H1 (cell line): ENCODE results near the gene DOCK11. TPM values are rescaled to one million over a fixed set of nuclear protein-coding genes. Genes with fewer than 3 reads are reported as not detected.
A peak's percentile ranks its signal among the peaks of the same experiment; 100 is the strongest.

Source experiments
- CTCF ChIA-PET: fragments of 300-600 bp; sonication (Branson Sonifier 250); formaldehyde crosslinking; loops from one replicate; lab custom pipeline; 2021; ENCODE audit not compliant: partially characterized antibody; lab: Charles Lee
- POLR2A ChIA-PET: fragments of 300-600 bp; sonication (Branson Sonifier 250); formaldehyde crosslinking; loops from one replicate; lab custom pipeline; 2021; ENCODE audit warnings: inconsistent platforms; ENCODE audit not compliant: partially characterized antibody; lab: Charles Lee
- DNase-seq, 2 experiments: peaks; one replicate each; pipeline versions ENCODE4 v3.0.0 to v3.0.0-alpha.2; 2010 to 2022; ENCODE audit warnings: low spot score in 2 of 2, low read depth in 1 of 2, mixed read lengths in 1 of 2
- FAIRE-seq: peaks from 2 replicates; lab custom pipeline; 2011; peaks lifted over from hg19 to GRCh38; lab: Jason Lieb, UNC
- H2AFZ ChIP-seq: 2 replicates; pipeline ENCODE4 v1.8.1; 2012; ENCODE audit warnings: low read length, inconsistent platforms
- H2AK5ac ChIP-seq: 2 replicates; pipeline ENCODE4 v1.6.1; 2013; ENCODE audit warnings: low read depth, low read length
- H2BK120ac ChIP-seq: replicated peaks from 2 replicates; pipeline ENCODE3; 2013; ENCODE audit warnings: low read depth, low read length, inconsistent platforms
- H2BK12ac ChIP-seq: 2 replicates; pipeline ENCODE4 v1.6.1; 2013; ENCODE audit warnings: low read depth, low read length
- H2BK15ac ChIP-seq: 2 replicates; pipeline ENCODE4 v1.6.1; 2013; ENCODE audit warnings: low read length
- H2BK20ac ChIP-seq: 2 replicates; pipeline ENCODE4 v1.6.1; 2013; ENCODE audit warnings: low read length
- H2BK5ac ChIP-seq: 2 replicates; pipeline ENCODE4 v1.6.1; 2013; ENCODE audit warnings: low read depth, low read length
- H3K14ac ChIP-seq: 2 replicates; pipeline ENCODE4 v1.6.1; 2013; ENCODE audit warnings: inconsistent platforms; ENCODE audit not compliant: insufficient read length
- H3K18ac ChIP-seq: 2 replicates; pipeline ENCODE4 v1.6.1; 2013; ENCODE audit warnings: low read length; ENCODE audit errors: extremely low read depth
- H3K23ac ChIP-seq: 2 replicates; pipeline ENCODE4 v1.6.1; 2013; ENCODE audit warnings: inconsistent platforms; ENCODE audit not compliant: insufficient read length
- H3K23me2 ChIP-seq: 2 replicates; pipeline ENCODE4 v1.6.1; 2013; ENCODE audit warnings: low read depth, low read length
- H3K27ac ChIP-seq: 2 replicates; pipeline ENCODE4 v1.6.1; 2011; ENCODE audit warnings: low read depth, low read length, inconsistent platforms
- H3K27me3 ChIP-seq, 4 experiments: replicated peaks in 1 of 4; 1 replicate in 1 of 4; 2 replicates in 3 of 4; pipeline versions ENCODE4 v1.6.1 to v1.8.1; 2011 to 2013; ENCODE audit warnings: low read length in 3 of 4, mild to moderate bottlenecking in 3 of 4, inconsistent platforms in 2 of 4, mixed read lengths in 2 of 4, moderate library complexity in 1 of 4; ENCODE audit not compliant: control insufficient read depth in 3 of 4, insufficient read depth in 3 of 4; ENCODE audit errors: extremely low read depth in 1 of 4
- H3K36me3 ChIP-seq, 4 experiments: 2 replicates each; pipeline versions ENCODE4 v1.6.1 to v1.8.1; 2011 to 2013; ENCODE audit warnings: mild to moderate bottlenecking in 4 of 4, low read length in 3 of 4, moderate library complexity in 2 of 4, control low read depth in 1 of 4, inconsistent platforms in 1 of 4; ENCODE audit not compliant: insufficient read depth in 4 of 4, control insufficient read depth in 2 of 4
- H3K4ac ChIP-seq: replicated peaks from 2 replicates; pipeline ENCODE3; 2013; ENCODE audit warnings: low read length, low read depth, mixed read lengths, inconsistent platforms; ENCODE audit not compliant: insufficient read length
- H3K4me1 ChIP-seq, 4 experiments: replicated peaks in 1 of 4; 1 replicate in 1 of 4; 2 replicates in 3 of 4; pipeline versions ENCODE4 v1.6.1 to v1.8.1; 2011 to 2013; ENCODE audit warnings: low read length in 3 of 4, inconsistent platforms in 2 of 4, mixed read lengths in 1 of 4; ENCODE audit not compliant: insufficient read depth in 4 of 4, control insufficient read depth in 3 of 4
- H3K4me2 ChIP-seq, 2 experiments: 2 replicates each; pipeline versions ENCODE4 v1.6.1 to v1.8.1; 2011 to 2013; ENCODE audit warnings: low read depth in 2 of 2, low read length in 2 of 2, control low read depth in 1 of 2, inconsistent platforms in 1 of 2, mild to moderate bottlenecking in 1 of 2; ENCODE audit not compliant: insufficient read depth in 1 of 2
- H3K4me3 ChIP-seq, 4 experiments: fragments of 200-600, 300-600 bp in 1 of 4; sonication (generic), shearing (Covaris generic), sonication (Bioruptor Twin) in 1 of 4; 2 replicates each; pipeline versions ENCODE4 v1.5.1 to v1.8.1; 2011 to 2016; ENCODE audit warnings: low read length in 4 of 4, low read depth in 3 of 4, control low read depth in 2 of 4, inconsistent platforms in 2 of 4, mild to moderate bottlenecking in 2 of 4, mixed read lengths in 1 of 4, moderate library complexity in 1 of 4; ENCODE audit not compliant: insufficient read depth in 2 of 4; ENCODE audit errors: extremely low read depth in 1 of 4
- H3K56ac ChIP-seq: replicated peaks from 2 replicates; pipeline ENCODE3; 2013; ENCODE audit warnings: low read depth, mild to moderate bottlenecking, mixed read lengths, low read length, inconsistent platforms; ENCODE audit not compliant: insufficient read length
- H3K79me1 ChIP-seq: 2 replicates; pipeline ENCODE4 v1.6.1; 2013; ENCODE audit warnings: low read depth, low read length, control low read depth
- H3K79me2 ChIP-seq, 2 experiments: 2 replicates each; pipeline versions ENCODE4 v1.6.1 to v1.8.1; 2012 to 2013; ENCODE audit warnings: low read length in 2 of 2, mild to moderate bottlenecking in 2 of 2, inconsistent platforms in 1 of 2; ENCODE audit not compliant: insufficient read depth in 2 of 2, control insufficient read depth in 1 of 2
- H3K9ac ChIP-seq, 4 experiments: replicated peaks in 1 of 4; 1 replicate in 1 of 4; 2 replicates in 3 of 4; pipeline versions ENCODE4 v1.6.1 to v1.8.1; 2011 to 2013; ENCODE audit warnings: low read depth in 3 of 4, low read length in 3 of 4, control low read depth in 2 of 4, mild to moderate bottlenecking in 2 of 4, moderate library complexity in 2 of 4, inconsistent platforms in 1 of 4; ENCODE audit errors: extremely low read depth in 1 of 4
- H3K9me3 ChIP-seq, 2 experiments: 2 replicates each; pipeline versions ENCODE4 v1.6.1 to v1.8.1; 2012 to 2013; ENCODE audit warnings: mild to moderate bottlenecking in 2 of 2, moderate library complexity in 2 of 2, control low read depth in 1 of 2, inconsistent platforms in 1 of 2, low read depth in 1 of 2, low read length in 1 of 2, mixed read lengths in 1 of 2; ENCODE audit not compliant: insufficient read depth in 2 of 2
- H4K20me1 ChIP-seq, 2 experiments: replicated peaks in 1 of 2; 2 replicates each; pipeline versions ENCODE3 to v1.8.1; 2011 to 2013; ENCODE audit warnings: inconsistent platforms in 2 of 2, low read length in 2 of 2, mild to moderate bottlenecking in 1 of 2; ENCODE audit not compliant: insufficient read depth in 2 of 2, control insufficient read depth in 1 of 2
- H4K5ac ChIP-seq: 2 replicates; pipeline ENCODE4 v1.6.1; 2013; ENCODE audit warnings: low read length, low read depth, mixed read lengths, inconsistent platforms; ENCODE audit not compliant: insufficient read length
- H4K8ac ChIP-seq: 2 replicates; pipeline ENCODE4 v1.8.0; 2013; ENCODE audit warnings: mild to moderate bottlenecking, moderate library complexity, low read length, inconsistent platforms; ENCODE audit not compliant: insufficient read depth; ENCODE audit errors: extremely low read depth
- H4K91ac ChIP-seq: replicated peaks from 2 replicates; pipeline ENCODE3; 2013; ENCODE audit warnings: low read length, mixed read lengths, inconsistent platforms; ENCODE audit not compliant: insufficient read length
- CBX8 ChIP-seq: fragments of 300-800, 300-1000 bp; sonication (generic); IDR thresholded peaks from 2 replicates; pipeline ENCODE4 v1.7.1; 2016; ENCODE audit warnings: low read depth, low read length, borderline replicate concordance
- CTBP2 ChIP-seq: IDR thresholded peaks from 2 replicates; pipeline ENCODE4 v1.7.0; 2011; ENCODE audit warnings: borderline replicate concordance, mild to moderate bottlenecking, moderate library complexity, mixed read lengths, low read length; ENCODE audit not compliant: insufficient read depth, insufficient read length
- RBBP5 ChIP-seq: IDR thresholded peaks from 2 replicates; pipeline ENCODE4 v1.7.1; 2012; ENCODE audit warnings: low read depth, mild to moderate bottlenecking, inconsistent platforms, low read length, moderate library complexity, borderline replicate concordance
- SAP30 ChIP-seq: fragments of 300-600 bp; sonication (generic); IDR thresholded peaks from 2 replicates; pipeline ENCODE4 v1.7.1; 2012; ENCODE audit warnings: low read length, moderate library complexity, mild to moderate bottlenecking, inconsistent platforms; ENCODE audit not compliant: insufficient read depth, insufficient replicate concordance
- WGBS, 2 experiments: shearing (Covaris generic) in 1 of 2; methylation state at CpG; one replicate each; pipeline versions ENCODE4 v1.1.6 to v1.1.7; 2013 to 2015; ENCODE audit warnings: low lambda C conversion rate in 2 of 2, mixed read lengths in 2 of 2, inconsistent platforms in 1 of 2, low coverage in 1 of 2, missing lambda C conversion rate in 1 of 2; ENCODE audit not compliant: insufficient replicate concordance in 2 of 2, insufficient coverage in 1 of 2, insufficient read length in 1 of 2; ENCODE audit errors: extremely low coverage in 1 of 2, missing lambda C conversion rate in 1 of 2; 5-methylcytosine and 5-hydroxymethylcytosine counted together
- polyA plus RNA-seq, 7 experiments: library from polyadenylated mRNA; depleted of rRNA in 3 of 7; stranded (reverse) in 5 of 7; unstranded in 2 of 7; fragments of >200 nt in 5 of 7; fragments of 200-250 nt in 2 of 7; gene quantifications; 1 replicate in 5 of 7; 2 replicates in 1 of 7; 4 replicates in 1 of 7; pipeline versions ENCODE4 v1.2.1 to v1.2.3, GENCODE V29; 2011 to 2013; ENCODE audit warnings: missing spikeins in 2 of 7, mixed read lengths in 2 of 7
- total RNA-seq: library from RNA; stranded (reverse); fragmentation: NEBNext Ultra II Directional; extraction: Animal tissue kit (Norgen Biotek cat#: 25700); gene quantifications from 2 replicates; pipeline ENCODE4 v1.2.1, GENCODE V29; 2021
- TF ChIP-seq, protein P1 (sequence below), 3 experiments: IDR thresholded peaks; 1 replicate in 2 of 3; 2 replicates in 1 of 3; pipeline versions ENCODE4 v1.5.1 to v1.6.1; 2011; ENCODE audit warnings: low read length in 3 of 3, mild to moderate bottlenecking in 3 of 3, inconsistent platforms in 2 of 3, low read depth in 1 of 3, moderate library complexity in 1 of 3; ENCODE audit not compliant: insufficient read depth in 1 of 3; ENCODE audit errors: control extremely low read depth in 1 of 3
- TF ChIP-seq, protein P2 (sequence below): IDR thresholded peaks from 2 replicates; pipeline ENCODE4 v1.6.1; 2011; ENCODE audit warnings: low read length, improper control_type of control experiment

The DOCK11 gene
- total and polyA plus RNA-seq, 2 of the 8 experiments (the other 6 are each of a cell fraction or from before 2014, with no cell fraction given): 4.9 to 12.0 TPM

DNA sequence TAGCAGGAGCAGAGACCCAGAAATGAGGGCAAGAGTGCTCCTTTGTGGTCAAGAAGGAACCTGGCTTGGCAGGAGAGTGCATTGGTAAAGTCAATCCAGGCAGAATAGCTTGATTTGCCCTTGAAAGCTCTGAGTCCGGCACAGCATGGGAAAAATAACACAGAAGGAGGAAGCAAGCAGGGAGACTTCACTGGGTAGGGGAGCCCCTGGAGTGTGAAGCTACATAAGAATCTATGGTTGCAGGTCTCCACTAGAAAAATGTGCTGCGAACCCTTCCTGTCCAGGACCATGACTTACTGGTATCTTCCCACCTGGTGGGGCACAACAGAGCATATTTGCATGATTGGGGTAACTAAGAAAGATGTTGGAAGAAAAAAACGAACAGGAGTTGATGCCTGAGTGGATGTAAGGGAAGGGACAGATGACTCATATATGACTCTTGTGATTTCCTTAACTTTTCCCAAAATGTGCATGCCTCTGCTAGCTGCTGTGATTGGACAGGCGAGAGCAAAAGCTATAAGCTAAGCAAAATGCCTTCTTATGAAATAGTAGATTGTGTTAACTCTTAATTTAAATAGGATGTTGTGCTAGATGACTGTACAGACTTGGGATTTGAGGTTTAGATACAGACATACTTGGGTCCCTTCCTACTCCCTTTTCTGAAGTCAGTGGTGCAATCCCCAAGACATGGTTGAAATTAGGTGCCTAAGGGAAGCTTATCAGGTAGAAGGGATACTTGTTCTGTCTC is 235.1 kb downstream of the DOCK11 start:
- FAIRE-seq (no peak), DNase-seq (no peak)
- H2BK5ac ChIP-seq: no peak overlapping the region
- no peak overlapping the region for H3K14ac ChIP-seq
- no peaks in the 10 kb centered on the region for H3K79me1 ChIP-seq
- no peak overlapping the region for H3K23ac ChIP-seq
- H4K20me1 ChIP-seq: no peaks in the 10 kb centered on the region
- H3K18ac ChIP-seq: no peak overlapping the region
- H2BK12ac ChIP-seq: no peak overlapping the region
- 34% methylated on average over 4 of the region's 4 CpGs; no CpG with 5 or more reads in 1 of the 2 experiments for WGBS, 2 experiments
- no peak overlapping the region for H4K5ac ChIP-seq
- H3K79me2 ChIP-seq: no peaks in the 10 kb centered on the region
- peaks cover 0 to 16% (median 8%) of the 10 kb centered on the region in 4 experiments; a peak in 5 of 7 replicates for H3K27me3 ChIP-seq
- no peak overlapping the region for H3K4me3 ChIP-seq
- no peak overlapping the region for H3K27ac ChIP-seq
- no peaks in the 10 kb centered on the region for H3K36me3 ChIP-seq
- H3K9me3 ChIP-seq: no peaks in the 10 kb centered on the region
- H3K4me2 ChIP-seq: peak overlapping the region; percentile 31 to 34; a peak in 3 of 4 replicates
- H2BK120ac ChIP-seq: no peak overlapping the region
- no peak overlapping the region for H4K91ac ChIP-seq
- H2BK15ac ChIP-seq: no peak overlapping the region
- ChIA-PET CTCF (interaction anchor here (0.6 to 1.4 kb wide), 5 partner anchors 15 to 1535 kb away, joined by 3 to 4 read pairs (median 3); no protein-coding TSS in a partner anchor), POLR2A (interaction anchor here (1.0 kb wide), 1 partner anchor 10 kb away, joined by 3 read pairs; no protein-coding TSS in a partner anchor)
- no peak overlapping the region for H3K4ac ChIP-seq
- no peak overlapping the region for H2AK5ac ChIP-seq
- no peak overlapping the region for H2AFZ ChIP-seq
- peaks cover 4% of the 10 kb centered on the region; the same call in 1 of the 2 replicates for H3K23me2 ChIP-seq
- no peak overlapping the region for H4K8ac ChIP-seq
- H3K4me1 ChIP-seq: peaks cover 0 to 9% (median 2%) of the 10 kb centered on the region in 4 experiments; a peak in 3 of 7 replicates
- H2BK20ac ChIP-seq: no peak overlapping the region
- H3K56ac ChIP-seq: no peak overlapping the region
- no peak overlapping the region for H3K9ac ChIP-seq
- TF ChIP-seq RBBP5: no peak
- no peak for TF ChIP-seq SAP30
- no peak for TF ChIP-seq CBX8
- TF ChIP-seq, protein P1, sequence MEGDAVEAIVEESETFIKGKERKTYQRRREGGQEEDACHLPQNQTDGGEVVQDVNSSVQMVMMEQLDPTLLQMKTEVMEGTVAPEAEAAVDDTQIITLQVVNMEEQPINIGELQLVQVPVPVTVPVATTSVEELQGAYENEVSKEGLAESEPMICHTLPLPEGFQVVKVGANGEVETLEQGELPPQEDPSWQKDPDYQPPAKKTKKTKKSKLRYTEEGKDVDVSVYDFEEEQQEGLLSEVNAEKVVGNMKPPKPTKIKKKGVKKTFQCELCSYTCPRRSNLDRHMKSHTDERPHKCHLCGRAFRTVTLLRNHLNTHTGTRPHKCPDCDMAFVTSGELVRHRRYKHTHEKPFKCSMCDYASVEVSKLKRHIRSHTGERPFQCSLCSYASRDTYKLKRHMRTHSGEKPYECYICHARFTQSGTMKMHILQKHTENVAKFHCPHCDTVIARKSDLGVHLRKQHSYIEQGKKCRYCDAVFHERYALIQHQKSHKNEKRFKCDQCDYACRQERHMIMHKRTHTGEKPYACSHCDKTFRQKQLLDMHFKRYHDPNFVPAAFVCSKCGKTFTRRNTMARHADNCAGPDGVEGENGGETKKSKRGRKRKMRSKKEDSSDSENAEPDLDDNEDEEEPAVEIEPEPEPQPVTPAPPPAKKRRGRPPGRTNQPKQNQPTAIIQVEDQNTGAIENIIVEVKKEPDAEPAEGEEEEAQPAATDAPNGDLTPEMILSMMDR (IDR thresholded peaks at IDR 0.05; ENCODE audit: control extremely low read depth in 1 of 3, insufficient read depth in 1 of 3, low read depth in 1 of 3, low read length in 3 of 3): no peak
- TF ChIP-seq CTBP2: no peak
- TF ChIP-seq, protein P2, sequence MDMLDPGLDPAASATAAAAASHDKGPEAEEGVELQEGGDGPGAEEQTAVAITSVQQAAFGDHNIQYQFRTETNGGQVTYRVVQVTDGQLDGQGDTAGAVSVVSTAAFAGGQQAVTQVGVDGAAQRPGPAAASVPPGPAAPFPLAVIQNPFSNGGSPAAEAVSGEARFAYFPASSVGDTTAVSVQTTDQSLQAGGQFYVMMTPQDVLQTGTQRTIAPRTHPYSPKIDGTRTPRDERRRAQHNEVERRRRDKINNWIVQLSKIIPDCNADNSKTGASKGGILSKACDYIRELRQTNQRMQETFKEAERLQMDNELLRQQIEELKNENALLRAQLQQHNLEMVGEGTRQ: no peak
